NCI-H1092 treated with DMSO at 0.1 percent for 48 hours (cell line): Measurements from ENCODE around the gene MAPK8IP3.
"Not testable (repeated sequence)": the region's sequence is repeated elsewhere in the genome, so short reads cannot be mapped to it uniquely, and the experiment has no call there.

Experiments used
- DNase-seq: peaks from one replicate; lab custom pipeline; 2025; lab: John Stamatoyannopoulos, UW

The MAPK8IP3 gene

GRCh38 chr16:1709356-1709755 is 3.4 kb downstream of the MAPK8IP3 start:
- no peak for DNase-seq

GRCh38 chr16:1710811-1711507 is 5.0 kb downstream of the MAPK8IP3 start:
- no peak for DNase-seq

GRCh38 chr16:1712791-1713261 is 6.8 kb downstream of the MAPK8IP3 start:
- no peak for DNase-seq

GRCh38 chr16:1713331-1713730 is 7.3 kb downstream of the MAPK8IP3 start:
- DNase-seq = no peak

GRCh38 chr16:1713933-1714332 is 7.9 kb downstream of the MAPK8IP3 start:
- DNase-seq = no peak

- DNase-seq = no peak
Observed at GRCh38 chr16:1715220-1715619, 9.2 kb downstream of the MAPK8IP3 start.

- DNase-seq = not testable (repeated sequence)
Observed at GRCh38 chr16:1718236-1718635, 12.2 kb downstream of the MAPK8IP3 start.

- DNase-seq = peak; percentile 44
Observed at GRCh38 chr16:1719559-1720229, 13.7 kb downstream of the MAPK8IP3 start.

- no peak for DNase-seq
Observed at GRCh38 chr16:1721372-1721771, 15.4 kb downstream of the MAPK8IP3 start.

- peak; percentile 16 for DNase-seq
Observed at GRCh38 chr16:1723450-1724147, 17.6 kb downstream of the MAPK8IP3 start.

- DNase-seq = no peak
Observed at GRCh38 chr16:1724491-1724890, 18.5 kb downstream of the MAPK8IP3 start.

- no peak for DNase-seq
Observed at GRCh38 chr16:1726661-1727502, 20.9 kb downstream of the MAPK8IP3 start.

GRCh38 chr16:1727651-1728624 is 21.9 kb downstream of the MAPK8IP3 start:
- no peak for DNase-seq

GRCh38 chr16:1729026-1729425 is 23.0 kb downstream of the MAPK8IP3 start:
- DNase-seq = no peak

- DNase-seq = no peak
Observed at GRCh38 chr16:1729445-1729844, 23.4 kb downstream of the MAPK8IP3 start.

- no peak for DNase-seq
Observed at GRCh38 chr16:1731073-1731472, 25.1 kb downstream of the MAPK8IP3 start.

GRCh38 chr16:1731603-1732002 is 25.6 kb downstream of the MAPK8IP3 start:
- DNase-seq = no peak

- DNase-seq = no peak
Observed at GRCh38 chr16:1732071-1732470, 26.1 kb downstream of the MAPK8IP3 start.

- DNase-seq = not testable (repeated sequence)
Observed at GRCh38 chr16:1732551-1732987, 26.6 kb downstream of the MAPK8IP3 start.

GRCh38 chr16:1734123-1734522 is 28.1 kb downstream of the MAPK8IP3 start:
- no peak for DNase-seq

- no peak for DNase-seq
Observed at GRCh38 chr16:1734816-1735215, 28.8 kb downstream of the MAPK8IP3 start.
